ENCODE data around the gene TMEM59L.

The TMEM59L gene

DNA sequence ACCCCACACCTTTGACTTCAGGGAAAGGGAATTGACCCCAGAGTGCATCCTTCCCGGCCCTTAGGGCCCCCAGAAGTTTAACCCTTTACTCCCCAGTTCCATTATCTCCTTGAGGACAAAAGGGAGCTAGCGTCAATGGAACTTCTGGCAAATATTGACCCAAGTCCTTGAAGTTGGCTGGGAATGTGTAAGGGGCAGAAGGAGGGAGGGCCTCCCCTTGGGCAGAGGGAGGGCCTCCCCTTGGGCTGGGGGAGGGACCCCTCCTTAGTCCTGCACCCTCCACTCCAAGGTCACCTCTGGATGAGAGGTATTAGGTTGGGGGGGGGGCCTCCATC lies 3.0 kb upstream of the TMEM59L start:
- no peak for DNase-seq

DNA sequence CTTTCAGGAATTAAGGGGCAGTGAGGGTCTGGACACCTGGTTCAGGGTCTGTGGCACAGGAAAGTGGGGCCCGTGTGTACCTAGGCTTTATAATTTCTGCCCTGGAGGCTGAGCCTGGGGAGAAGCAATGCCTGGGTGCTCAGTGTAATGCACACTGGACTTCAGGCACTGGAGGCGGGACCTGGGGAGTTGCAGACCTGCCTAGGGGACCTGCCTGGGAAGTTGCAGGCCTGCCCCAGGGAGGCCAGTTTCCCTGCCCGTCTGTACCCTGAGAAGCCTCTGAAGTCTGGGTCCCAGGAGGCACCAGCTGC lies 2.5 kb upstream of the TMEM59L start:
- DNase-seq, result no peak

DNA sequence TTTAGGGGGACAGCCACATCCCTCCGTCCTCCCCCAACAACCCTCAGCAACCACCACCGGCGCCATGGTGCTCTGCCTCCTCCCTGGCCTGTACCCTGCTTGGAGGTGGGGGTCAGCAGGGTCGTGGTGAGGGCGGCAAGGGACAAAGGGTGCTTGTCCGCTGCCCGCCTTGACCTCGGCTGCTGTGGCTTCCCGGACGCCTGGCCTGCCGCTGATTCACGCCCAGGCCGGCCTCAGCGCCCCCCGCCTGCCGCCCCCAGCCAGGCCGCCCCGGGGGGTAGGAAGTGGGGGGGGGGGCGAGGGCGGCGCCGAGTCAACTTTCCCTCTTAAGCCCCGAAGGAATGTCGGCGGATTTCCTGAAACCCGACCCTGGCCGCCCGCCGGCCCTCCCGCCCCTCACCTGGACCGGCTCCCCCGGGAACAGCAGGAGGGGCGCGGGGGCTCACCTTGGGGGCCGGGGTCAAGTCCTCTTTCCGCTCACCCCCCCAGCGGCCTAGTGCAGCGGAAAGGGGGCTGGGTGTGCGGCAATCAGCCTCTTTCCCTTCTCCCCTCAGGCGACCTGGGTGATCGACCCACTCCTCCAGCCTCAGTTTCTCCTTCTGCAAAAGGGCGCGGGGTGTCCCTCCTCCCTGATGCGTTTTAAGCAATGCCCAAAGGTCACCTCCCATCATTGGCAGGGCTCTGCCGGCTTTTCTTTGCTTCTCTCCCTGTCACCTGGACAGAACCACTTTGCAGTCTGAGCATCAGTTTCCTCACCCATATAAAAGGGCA lies 1.9 kb upstream of the TMEM59L start:
- no peak for DNase-seq

DNA sequence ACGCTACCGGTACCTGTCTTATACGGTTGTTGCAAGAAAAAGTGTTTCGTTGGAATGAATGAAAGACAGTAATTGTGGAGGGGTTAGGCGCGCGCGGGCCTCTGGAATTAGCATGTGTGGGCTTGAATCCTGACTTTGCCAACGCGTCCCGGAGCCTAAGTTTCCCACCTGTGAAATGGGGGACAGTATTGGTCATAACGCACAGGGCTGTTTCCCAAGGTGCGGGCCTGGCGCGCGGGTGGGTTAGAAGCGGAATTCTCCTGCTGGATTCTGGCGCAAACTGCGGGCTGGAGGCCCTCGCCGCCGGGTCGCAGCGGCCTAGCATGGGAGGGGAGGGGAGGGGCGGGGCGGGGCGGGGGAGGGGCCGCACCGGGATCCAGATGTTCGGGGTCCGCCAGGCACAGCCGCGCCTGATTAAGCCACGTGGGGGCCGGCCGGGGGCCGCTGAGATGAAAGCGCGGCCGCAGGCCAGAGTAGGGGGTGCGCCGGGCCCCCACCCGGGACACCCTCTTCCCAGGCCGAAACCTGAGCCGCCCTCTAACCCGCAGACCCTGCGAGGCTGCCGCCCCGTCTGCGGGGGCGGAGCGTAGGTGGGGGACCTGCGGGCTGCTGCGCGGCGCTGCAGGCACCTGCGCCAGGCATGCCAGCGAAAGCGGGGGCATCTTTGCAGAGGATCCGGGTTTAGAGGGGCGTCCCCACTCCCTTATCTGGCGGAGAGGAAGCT lies 1.2 kb upstream of the TMEM59L start:
- DNase-seq, result no peak

DNA sequence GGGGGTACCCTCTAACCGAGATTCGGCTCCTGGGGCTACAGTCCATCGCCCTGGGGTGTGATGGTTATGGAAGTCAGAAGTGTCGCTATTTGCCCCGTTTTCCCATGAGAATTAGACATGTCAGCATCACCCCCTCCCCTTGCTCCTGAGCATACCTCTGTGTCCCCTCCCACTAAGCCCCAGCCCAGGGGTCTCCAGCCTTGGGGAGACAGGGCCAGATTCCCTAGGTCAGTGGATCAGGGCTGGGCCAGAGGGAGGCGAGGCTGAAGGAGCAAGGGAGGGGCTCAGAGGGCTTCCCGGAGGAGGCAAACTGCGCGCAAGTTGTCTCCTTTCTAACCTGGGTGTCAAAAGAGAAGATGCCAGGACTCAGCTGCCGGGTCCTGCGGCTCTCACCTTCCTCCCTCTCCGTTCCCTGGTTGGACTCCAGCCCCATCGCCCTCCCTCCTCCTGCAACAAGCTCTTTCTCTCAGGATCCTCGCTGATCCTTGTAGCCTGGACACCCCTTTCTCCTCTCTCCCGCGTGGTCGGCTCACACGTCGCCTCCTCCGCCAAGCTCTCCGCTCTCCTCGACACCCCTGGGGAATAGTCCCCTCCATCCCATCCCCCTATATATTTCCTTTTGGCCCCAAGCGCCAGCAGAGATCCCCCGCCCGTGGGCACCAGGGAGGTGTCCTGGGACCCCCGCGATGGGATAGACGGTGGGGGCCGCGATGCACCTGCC lies 459 bp upstream of the TMEM59L start:
- no peak for DNase-seq

DNA sequence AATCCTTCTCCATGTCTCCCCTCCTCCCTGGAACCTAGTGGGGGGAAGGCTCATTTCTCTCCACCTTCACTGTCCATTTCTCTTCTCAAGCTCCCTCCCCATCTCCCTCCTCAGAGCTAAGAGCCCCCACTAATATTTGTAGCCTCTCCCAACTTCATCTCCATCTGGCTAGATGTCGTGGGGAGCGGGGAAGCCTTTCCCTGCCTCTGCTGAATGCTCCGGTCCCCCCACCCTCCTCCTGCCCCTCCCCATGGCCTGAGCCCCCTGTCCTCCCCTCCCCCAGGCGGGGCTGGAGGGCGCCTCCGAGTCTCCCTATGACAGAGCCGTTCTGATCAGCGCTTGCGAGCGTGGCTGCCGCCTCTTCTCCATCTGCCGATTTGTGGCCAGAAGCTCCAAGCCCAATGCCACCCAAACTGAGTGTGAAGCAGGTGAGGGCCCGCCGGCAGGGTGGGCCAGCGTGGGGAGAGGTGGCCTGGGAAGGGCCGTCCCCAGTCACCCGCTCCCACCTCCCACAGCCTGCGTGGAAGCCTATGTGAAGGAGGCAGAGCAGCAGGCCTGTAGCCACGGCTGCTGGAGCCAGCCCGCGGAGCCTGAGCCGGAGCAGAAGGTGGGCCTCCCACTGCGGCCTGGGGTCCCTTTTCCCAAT lies 1.0 kb downstream of the TMEM59L start:
- no peak for DNase-seq

DNA sequence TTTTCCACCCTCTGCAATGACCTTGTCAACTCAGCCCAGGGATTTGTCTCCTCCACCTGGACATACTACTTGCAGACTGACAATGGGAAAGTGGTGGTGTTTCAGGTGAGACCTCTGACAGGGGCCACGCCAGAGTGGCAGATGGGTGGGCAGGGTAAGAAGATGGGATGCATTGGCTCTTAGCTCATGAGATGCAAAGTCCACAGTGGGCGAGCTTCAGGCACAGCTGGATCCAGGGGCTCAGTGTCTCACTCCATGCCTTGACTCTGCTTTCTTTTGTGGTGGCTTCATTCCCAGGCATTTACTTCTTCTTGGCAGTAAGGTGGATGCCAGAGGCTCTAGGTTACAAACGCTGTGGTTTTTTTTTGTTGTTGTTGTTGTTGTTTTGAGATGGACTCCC lies 3.4 kb downstream of the TMEM59L start:
- DNase-seq, result no peak

DNA sequence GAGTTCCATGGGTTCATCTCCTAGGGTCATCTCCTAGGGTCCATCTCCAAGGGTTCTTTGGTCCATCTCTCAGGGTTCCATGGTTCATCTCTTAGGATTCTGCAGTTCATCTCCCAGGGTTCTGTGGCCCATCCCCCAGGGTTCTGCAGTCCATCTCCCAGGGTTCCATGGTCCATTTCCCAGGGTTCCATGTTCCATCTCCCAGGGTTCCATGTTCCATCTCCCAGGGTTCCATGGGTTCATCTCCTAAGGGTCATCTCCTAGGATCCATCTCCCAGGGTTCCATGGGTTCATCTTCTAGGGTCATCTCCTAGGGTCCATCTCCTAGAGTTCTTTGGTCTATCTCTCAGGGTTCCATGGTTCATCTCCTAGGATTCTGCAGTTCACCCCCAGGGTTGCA lies 4.9 kb downstream of the TMEM59L start:
- no peak for DNase-seq

DNA sequence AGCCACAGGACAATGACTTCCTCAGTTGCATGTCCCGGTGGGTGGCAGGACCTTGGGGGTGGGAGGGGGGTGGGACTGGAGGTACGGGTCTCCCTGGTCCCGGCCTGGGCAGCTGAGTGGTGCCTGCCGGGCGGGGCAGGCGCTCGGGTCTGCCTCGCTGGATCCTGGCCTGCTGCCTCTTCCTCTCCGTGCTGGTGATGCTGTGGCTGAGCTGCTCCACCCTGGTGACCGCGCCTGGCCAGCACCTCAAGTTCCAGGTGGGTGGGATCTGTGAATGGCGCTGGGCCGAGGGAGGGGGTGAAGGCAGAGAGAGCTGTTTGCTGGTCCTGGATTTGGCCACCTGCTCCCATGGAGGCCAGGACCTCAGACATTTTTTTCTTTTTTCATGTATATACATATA lies 5.6 kb downstream of the TMEM59L start:
- no peak for DNase-seq

DNA sequence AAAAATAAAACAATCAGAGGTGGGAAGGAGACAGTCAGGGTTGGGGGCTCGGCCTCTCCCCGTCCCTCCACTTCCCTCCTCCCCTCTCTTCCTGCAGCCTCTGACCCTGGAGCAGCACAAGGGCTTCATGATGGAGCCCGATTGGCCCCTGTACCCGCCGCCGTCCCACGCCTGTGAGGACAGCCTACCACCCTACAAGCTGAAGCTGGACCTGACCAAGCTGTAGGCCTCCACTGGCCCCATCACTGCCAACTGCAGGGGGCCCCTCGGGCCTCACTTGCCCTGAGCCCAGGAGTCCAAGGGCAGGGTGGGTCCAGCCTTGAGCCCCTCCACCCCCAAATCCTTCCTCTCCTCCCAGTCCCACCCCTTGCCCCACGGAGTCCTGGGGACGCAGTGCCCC lies 7.6 kb downstream of the TMEM59L start:
- DNase-seq, result no peak

DNA sequence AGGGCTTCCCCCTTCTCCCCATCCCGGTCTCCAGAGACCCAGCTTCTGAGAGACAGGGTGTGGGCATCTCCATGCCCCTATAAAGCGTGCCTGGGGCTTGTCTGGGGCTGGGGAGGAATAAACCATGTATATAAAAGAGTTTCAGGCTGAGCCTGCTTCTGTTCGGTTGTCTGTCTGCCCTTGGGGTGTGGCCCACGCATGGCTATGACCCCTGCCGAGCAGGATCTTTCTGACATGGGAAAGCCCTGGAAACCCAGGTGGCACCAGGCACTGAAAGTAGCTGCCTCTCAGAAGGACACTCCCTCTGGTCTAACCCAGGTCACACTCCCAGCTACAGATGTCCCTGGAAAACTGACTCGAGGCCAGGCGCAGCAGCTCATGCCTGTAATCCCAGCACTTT lies 8.2 kb downstream of the TMEM59L start:
- DNase-seq, result no peak

DNA sequence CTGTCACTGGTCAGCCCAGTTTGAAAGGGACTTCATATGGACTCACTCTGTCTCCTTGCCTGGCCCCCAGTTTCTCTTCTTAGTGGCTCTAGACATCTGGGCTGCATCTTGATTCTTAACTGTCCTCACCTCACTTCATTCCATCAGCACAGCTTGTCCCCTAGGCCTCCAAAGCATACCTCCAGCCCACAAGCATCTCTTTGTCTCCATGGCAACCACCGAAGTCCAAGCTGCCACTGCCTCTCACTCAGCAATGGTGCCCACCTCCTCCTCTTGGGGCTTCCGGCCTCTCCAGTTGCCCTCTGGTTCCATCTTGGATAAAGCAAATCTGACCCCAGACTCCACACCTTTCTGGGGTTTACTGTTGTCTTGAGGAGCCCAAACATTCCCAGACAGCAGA lies 14.2 kb downstream of the TMEM59L start:
- DNase-seq, result no peak

DNA sequence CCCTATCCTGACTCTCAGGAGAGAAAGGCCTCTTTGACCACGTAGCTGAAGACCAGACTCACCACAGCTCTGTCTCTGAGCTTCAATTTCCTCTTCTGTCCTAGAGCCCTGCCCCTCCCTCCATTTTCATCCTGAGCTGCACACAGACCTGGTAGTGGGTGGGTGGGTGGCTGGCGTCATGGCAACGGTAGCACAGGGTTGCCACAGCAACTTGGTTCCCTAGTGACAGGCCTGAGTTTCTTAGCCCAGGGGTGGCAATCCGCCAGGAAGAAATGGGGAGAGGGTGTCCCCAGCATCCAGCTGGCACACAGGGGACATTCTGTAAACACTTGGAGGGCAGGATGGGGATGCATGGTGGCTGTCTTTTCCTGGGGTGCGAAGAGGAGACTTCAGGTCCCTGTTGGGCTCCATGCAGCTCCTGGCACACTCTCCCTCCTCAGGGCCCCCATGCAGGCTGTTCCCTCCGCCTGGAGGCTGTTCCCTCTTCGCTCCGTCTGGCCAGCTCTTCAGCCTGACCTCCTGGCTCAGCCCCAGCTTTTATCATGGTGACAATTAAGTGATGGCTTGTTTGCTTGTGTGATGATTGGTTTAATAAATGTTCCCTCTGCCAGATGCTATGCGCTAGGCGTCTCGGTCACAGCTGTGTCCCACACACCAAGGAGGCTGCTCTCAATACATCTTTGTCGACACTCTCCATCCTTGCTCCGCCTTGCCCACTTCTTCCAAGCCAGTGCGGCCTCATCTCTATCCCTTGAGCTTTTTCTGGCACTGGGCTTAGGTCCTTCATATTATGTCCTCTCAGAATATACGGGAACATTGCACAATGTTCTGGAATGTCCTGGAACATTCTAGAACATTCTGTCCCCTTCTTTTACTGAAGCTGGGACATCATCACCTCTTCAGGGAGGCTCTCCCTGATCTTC lies 16.8 kb downstream of the TMEM59L start:
- DNase-seq, result no peak

DNA sequence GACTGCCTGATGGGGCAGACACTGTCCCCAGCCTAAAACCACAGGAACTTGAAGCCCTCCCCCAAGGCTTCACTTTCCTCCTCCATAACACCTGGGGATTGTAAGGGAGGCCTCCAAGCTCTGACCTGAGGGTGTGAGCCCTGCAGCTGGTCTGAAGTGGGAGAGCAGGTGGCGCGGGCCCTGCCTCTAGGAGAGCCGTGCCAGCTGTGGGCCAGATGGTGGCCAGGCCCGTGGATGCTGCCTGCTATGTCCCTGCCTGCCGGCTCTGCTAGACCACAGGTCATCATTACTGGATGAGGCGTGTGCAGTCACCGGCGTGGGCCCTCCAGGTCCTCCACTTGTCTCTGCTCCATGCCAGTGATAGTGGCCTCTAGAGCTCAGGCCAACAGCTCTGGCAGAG lies 20.7 kb downstream of the TMEM59L start:
- peak; percentile 39 for DNase-seq

DNA sequence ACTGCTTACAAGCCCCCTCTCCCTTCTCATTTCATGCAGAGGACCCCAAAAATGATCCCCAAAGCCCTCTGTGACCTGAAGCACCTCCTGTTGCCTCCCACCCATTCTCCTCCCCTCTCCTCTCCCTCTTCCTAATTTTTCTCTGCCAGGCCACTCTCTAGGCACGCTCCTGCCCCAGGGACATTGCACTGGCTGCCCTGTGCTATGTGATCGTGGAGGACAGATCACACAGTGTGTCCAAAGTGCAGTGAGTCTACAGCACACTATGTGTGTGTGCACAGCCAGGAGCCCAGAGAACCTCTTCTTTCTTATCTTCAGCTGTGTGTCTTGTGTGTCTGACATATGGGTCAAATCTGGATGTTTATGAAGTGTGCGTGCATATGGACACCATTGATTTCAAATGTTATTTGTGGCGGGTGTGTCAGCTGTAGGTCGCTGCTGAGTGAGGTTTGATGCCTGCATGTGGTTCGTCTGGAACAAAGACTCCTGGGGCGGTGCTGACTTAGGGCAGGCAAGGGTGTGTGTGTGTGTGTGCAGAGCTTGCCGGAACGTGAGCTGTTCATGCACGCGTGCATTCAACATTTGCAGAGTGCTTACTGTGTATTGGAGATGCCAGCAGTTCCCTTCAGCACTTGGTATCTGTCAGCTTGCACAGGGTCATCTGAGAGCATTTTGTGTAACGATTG lies 22.1 kb downstream of the TMEM59L start:
- no peak for DNase-seq

DNA sequence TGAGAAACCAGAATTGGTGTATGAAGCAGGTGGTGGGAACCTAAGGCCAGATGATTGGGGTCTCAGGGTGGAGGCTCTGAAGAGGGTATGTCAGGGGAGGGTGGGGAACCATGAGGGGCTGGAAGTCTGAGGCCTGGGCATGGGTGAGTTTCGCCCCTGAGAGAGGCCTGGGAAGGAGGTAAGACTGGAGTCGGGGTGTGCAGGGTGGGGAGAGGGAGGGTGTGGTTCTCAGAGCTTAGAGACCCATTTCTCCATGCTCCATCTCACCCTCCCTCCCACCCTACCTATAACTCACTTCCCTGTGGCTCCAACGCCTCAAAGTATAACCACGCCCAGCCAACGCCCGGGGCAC lies 23.1 kb downstream of the TMEM59L start:
- no peak for DNase-seq

DNA sequence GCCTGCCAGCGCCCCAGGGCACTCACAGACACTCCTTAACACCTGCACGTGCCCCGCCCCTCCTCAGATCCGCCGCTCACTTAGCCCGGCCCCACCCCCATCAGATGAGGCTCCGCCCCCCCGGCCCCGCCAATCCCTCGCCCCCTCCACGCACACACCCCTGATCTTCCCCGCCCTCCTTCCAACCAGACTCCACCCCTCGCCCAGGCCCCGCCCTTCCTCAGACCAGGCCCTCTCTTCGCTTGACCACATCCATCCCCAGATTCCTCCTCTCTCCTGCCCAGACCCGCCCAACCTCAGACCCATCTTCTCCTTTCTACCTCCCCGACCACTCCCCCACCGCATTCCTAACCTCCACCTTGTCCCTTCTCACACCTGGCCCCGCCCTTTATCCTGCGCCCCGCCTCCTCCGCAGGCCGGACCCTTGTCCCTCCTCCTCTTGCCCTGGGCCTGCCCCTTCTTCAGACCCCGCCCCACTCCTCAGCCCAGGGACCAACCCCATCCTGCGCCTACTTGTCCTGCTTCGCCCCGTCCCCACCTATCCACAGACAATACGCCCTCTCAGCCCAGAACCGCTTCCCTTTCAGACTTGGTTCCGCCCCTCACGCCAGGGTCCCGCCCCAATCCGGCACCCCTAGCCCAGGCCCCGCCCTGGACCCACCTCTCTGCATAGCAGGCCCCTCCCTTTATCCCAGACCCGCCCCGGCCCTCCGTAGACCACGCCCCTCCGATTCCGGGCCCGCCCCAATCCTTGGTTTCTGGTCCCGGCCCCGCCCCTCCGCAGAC lies 23.7 kb downstream of the TMEM59L start:
- peak; percentile 96 for DNase-seq

DNA sequence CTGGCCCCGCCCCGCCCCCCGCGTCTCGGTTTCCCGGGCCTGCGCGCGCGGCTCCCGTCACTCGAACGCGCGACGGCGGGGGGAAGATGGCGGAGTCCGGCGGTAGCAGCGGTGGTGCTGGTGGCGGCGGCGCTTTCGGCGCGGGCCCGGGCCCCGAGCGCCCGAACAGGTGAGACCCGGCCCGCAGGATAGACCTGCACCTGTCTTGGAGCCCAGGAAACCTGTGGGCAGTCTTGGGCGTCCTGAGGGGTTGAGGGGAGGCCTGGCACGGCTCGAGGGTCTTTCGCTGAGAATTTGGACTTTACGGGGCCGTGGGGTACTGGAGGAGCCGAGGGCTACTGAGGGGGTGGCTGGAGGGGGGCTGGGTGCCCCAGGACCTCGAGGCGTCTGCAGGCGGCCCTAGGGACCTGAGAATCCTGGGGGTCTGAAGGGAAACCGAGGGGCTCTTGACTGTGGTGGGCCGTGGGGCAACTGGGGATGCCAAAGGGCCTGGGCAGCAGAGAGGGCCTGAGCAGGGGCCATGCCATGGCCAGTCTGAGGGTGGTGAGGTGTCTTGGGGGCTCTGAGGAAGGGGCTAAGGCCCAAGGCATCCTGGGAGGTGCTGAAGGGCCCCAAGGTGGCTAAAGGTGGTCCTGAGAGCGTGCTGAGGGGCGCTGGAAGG lies 24.4 kb downstream of the TMEM59L start, which contains the start of gene KLHL26:
Gene KLHL26 (plus strand): TSS at position 60 of the 661 bp plus-strand sequence. CDS start 27 bp downstream, at position 87.
- DNase-seq, result no peak

DNA sequence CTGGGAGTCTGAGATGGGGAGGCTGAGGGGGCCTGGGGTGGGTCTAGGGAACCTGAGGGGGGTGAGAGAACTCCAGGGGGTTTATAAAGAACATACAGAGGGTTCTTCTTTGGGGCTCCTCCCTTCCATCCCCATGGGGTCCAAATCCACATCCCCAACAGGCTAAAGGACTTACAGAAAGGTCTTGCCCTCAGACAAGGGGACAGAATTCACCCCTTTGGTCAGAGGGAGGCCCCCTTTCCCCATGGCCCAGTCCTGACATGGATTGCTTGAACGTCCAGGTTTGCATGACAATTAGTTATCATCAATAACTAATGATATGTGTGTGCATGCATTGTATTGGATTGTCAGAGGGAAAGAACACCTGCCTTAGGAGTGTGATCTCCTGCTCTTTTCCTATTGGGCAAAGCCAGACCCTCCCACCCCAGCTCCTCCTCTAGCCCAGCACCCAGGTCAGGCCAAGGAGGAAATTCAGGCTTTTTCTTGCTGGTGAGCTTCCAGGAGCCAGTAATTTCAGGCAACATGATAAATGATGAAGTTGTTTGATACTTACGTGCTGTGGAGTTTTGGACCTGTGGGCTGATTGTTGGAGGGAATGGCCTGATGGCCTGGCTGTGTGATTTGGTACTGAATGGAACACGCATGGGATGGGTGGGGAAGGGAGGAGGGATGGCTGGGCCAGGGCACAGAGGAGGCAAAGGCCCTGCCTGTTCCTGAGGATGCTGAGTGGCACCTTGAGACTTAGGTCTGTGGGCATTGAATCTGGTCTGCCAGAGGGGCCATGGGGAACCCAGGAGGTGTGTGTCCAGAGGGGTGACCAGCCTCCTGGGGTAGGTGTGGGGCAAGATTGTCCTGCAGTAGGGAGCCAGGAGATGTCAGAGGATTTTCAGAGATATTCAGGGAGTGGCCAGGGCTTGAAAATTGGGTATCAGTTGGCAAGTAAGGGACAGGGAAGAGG lies 25.3 kb downstream of the TMEM59L start:
- no peak for DNase-seq
